HT-29 (cell line): ENCODE results near the gene FCRL3. TPM values are rescaled to one million over a fixed set of nuclear protein-coding genes. Genes with fewer than 3 reads are reported as not detected.
"Not testable (repeated sequence)": the region's sequence is repeated elsewhere in the genome, so short reads cannot be mapped to it uniquely, and the experiment has no call there.

Experiments
- DNase-seq: peaks from one replicate; pipeline ENCODE4 v3.0.0-alpha.2; 2015; ENCODE audit warnings: low spot score
- total RNA-seq: library from RNA; depleted of rRNA; stranded (reverse); fragments of >200 nt; shearing (Covaris generic); gene quantifications from 2 replicates; pipeline ENCODE4 v1.2.3, GENCODE V29; 2014; rRNA removed

FCRL3 gene
- total RNA-seq = not detected in 2 replicates

- DNase-seq = no peak
Measured at GRCh38 chr1:157700732-157701131, at the start of gene FCRL3. FCRL3 (minus strand) TSS chr1:157700769; CDS start chr1:157700489, 280 bp downstream.

- DNase-seq = no peak
Measured at GRCh38 chr1:157748262-157748817, 47.8 kb upstream of the FCRL3 start.

GRCh38 chr1:157739229-157739901, 38.8 kb upstream of the FCRL3 start:
- no peak for DNase-seq

- not testable (repeated sequence) for DNase-seq
Measured at GRCh38 chr1:157735991-157736390, 35.4 kb upstream of the FCRL3 start.

GRCh38 chr1:157734321-157734720, 33.8 kb upstream of the FCRL3 start:
- no peak for DNase-seq

- no peak for DNase-seq
Measured at GRCh38 chr1:157732755-157733154, 32.2 kb upstream of the FCRL3 start.

- DNase-seq = no peak
Measured at GRCh38 chr1:157725221-157725577, 24.6 kb upstream of the FCRL3 start.

GRCh38 chr1:157724537-157725220, 24.1 kb upstream of the FCRL3 start:
- DNase-seq = no peak

GRCh38 chr1:157723157-157723556, 22.6 kb upstream of the FCRL3 start:
- no peak for DNase-seq

GRCh38 chr1:157721985-157722384, 21.4 kb upstream of the FCRL3 start:
- no peak for DNase-seq

- no peak for DNase-seq
Measured at GRCh38 chr1:157715736-157716135, 15.2 kb upstream of the FCRL3 start.

GRCh38 chr1:157711802-157712201, 11.2 kb upstream of the FCRL3 start:
- DNase-seq = no peak

- no peak for DNase-seq
Measured at GRCh38 chr1:157704878-157705277, 4.3 kb upstream of the FCRL3 start.

GRCh38 chr1:157703981-157704380, 3.4 kb upstream of the FCRL3 start:
- no peak for DNase-seq

- DNase-seq = no peak
Measured at GRCh38 chr1:157702308-157702825, 1.8 kb upstream of the FCRL3 start.

- no peak for DNase-seq
Measured at GRCh38 chr1:157700305-157700704, 264 bp downstream of the FCRL3 start.

- no peak for DNase-seq
Measured at GRCh38 chr1:157697781-157698569, 2.6 kb downstream of the FCRL3 start.

GRCh38 chr1:157696966-157697628, 3.5 kb downstream of the FCRL3 start:
- no peak for DNase-seq

GRCh38 chr1:157695417-157695816, 5.2 kb downstream of the FCRL3 start:
- no peak for DNase-seq

GRCh38 chr1:157691285-157691920, 9.2 kb downstream of the FCRL3 start:
- DNase-seq = peak; percentile 48
